Measurements from ENCODE around the gene PLAAT3.
"Not testable (repeated sequence)": the region's sequence is repeated elsewhere in the genome, so short reads cannot be mapped to it uniquely, and the experiment has no call there.

Gene PLAAT3

DNA sequence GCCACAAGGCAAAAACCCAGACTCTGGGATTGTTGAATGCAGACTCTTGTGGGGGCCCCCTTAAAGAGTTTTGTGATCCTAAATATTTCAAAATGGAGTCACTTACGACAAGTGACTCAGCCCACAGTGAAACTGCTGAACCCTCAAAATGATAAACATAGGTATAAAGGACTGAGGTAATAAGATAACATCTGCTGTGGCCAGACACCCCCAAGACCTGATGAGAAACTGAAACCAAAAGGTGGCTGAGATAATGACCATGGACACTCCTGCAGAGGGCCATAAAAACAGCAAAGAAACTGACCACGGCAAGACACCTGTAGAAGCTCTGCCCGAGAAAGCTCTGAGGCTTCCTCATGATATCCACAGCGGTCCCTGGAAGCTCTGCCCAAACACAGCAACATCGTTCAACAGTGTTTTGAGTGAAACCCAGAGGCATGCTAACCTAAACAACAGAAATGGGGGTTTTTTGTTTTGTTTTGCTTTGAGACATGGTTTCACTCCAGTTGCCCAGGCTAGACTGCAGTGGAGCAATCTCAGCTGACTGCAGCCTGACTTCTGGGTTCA is 79.3 kb downstream of the PLAAT3 start:
- peaks cover 76 to 77% of the 10 kb centered on the region in 2 donors for H3K4me1 Mint-ChIP-seq (ENCODE audit: low read depth in 2 of 2)
- no peaks in the 10 kb centered on the region for H3K9me3 Mint-ChIP-seq
- no peaks in the 10 kb centered on the region for H3K27me3 Mint-ChIP-seq
- ATAC-seq (replicated peaks) (peak; percentile 47), DNase-seq (peak; percentile 33 to 48 (median 38))
- peaks cover 48% of the 10 kb centered on the region for H3K36me3 Mint-ChIP-seq (ENCODE audit: insufficient read depth)
- peak overlapping the region; percentile 98 to 99 for H3K27ac Mint-ChIP-seq
- H3K4me3 Mint-ChIP-seq, result peak overlapping the region; percentile 94 to 95

DNA sequence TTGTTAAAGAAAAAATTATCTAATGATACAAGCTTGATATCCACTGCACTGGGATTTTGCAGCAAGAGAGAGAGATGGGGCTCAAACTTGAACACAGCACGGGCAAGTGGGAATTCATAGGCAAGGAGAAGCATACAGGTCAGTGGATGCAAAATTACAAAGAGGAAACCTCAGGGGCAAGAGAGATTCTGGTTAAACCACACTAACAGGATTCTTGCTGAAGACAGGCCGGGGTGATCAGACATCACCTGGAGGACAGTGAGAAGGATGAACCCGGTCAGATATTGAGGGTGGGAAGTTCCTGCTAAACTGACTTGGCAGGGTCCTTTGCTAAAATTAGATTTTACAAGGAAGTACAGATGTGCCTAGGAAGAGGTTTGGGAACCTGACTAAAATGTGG is 80.2 kb downstream of the PLAAT3 start:
- DNase-seq (no peak), ATAC-seq (replicated peaks) (no peak)
- no peaks in the 10 kb centered on the region for H3K9me3 Mint-ChIP-seq
- peak overlapping the region; percentile 98 to 99 for H3K27ac Mint-ChIP-seq
- H3K4me3 Mint-ChIP-seq, result peak overlapping the region; percentile 71 to 95
- no peaks in the 10 kb centered on the region for H3K27me3 Mint-ChIP-seq
- peaks cover 74 to 76% of the 10 kb centered on the region in 2 donors for H3K4me1 Mint-ChIP-seq (ENCODE audit: low read depth in 2 of 2)
- peaks cover 39% of the 10 kb centered on the region for H3K36me3 Mint-ChIP-seq (ENCODE audit: insufficient read depth)

DNA sequence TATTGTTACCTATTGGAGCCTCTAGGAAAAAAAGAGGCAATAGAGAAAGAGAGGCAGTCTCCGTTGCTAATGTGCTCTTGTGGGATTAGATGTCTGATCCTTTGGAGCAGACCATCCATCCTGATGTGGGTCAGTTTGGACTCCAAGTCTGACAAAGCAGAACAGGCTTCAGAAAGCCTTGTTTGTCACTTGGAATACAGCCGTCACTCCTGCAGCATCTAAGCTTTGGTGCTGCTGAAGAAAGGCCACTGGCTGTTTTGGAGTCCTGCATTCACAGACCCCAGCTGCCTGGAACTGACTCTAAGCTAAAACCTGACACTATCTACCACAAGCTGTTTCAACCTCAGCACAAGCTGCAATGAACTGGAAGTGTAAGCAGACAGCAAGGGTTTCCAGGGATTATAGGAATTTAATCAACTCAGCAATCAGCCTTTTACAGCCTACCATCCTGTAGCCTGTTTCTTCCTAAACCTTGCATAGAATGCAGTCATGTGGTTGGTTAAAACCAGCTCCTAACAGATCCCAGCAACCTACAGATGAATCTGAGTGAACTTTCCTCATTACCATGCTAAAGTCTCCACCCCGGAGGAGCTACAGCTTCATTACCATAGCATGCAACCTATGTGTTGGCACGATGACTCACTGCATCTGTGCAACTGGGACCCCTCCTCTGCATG is 81.3 kb downstream of the PLAAT3 start:
- H3K4me1 Mint-ChIP-seq (ENCODE audit: low read depth in 2 of 2), result peaks cover 66 to 68% of the 10 kb centered on the region in 2 donors

DNA sequence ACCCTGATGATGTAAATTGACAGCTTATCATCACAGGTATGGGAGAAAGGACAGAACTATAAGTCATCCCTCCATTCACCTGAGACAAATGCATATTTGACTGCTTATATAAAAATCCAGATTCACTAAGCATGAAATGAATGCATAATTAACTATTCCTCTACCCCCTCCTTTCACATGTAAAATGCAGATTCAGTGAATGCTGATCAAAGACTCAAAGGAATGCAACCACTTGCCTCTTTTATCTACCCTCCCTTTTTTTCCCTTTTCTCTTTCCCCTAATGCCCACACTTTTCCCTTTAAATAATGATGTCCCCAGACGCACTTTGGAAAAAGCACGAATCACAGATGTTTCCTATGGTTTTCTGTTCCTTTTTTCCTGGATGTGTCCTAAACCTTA is 82.1 kb downstream of the PLAAT3 start:
- Mint-ChIP-seq H3K9me3 (no peaks in the 10 kb centered on the region), H3K27me3 (no peaks in the 10 kb centered on the region), H3K36me3 (ENCODE audit: insufficient read depth) (peaks cover 20% of the 10 kb centered on the region), H3K4me1 (ENCODE audit: low read depth in 2 of 2) (peaks cover 58 to 64% of the 10 kb centered on the region in 2 donors), H3K4me3 (peak overlapping the region; percentile 51 to 66), H3K27ac (peak overlapping the region; percentile 98 to 99)
- DNase-seq (no peak), ATAC-seq (replicated peaks) (no peak)

More for the DNA sequence above, 81.3 kb downstream of the PLAAT3 start:
- H3K27me3 Mint-ChIP-seq, result no peaks in the 10 kb centered on the region
- H3K9me3 Mint-ChIP-seq, result no peaks in the 10 kb centered on the region
- H3K27ac Mint-ChIP-seq, result peak overlapping the region; percentile 98 to 99
- H3K36me3 Mint-ChIP-seq (ENCODE audit: insufficient read depth), result peaks cover 28% of the 10 kb centered on the region
- ATAC-seq (replicated peaks) (no peak), DNase-seq (no peak)
- peak overlapping the region; percentile 71 to 95 for H3K4me3 Mint-ChIP-seq

DNA sequence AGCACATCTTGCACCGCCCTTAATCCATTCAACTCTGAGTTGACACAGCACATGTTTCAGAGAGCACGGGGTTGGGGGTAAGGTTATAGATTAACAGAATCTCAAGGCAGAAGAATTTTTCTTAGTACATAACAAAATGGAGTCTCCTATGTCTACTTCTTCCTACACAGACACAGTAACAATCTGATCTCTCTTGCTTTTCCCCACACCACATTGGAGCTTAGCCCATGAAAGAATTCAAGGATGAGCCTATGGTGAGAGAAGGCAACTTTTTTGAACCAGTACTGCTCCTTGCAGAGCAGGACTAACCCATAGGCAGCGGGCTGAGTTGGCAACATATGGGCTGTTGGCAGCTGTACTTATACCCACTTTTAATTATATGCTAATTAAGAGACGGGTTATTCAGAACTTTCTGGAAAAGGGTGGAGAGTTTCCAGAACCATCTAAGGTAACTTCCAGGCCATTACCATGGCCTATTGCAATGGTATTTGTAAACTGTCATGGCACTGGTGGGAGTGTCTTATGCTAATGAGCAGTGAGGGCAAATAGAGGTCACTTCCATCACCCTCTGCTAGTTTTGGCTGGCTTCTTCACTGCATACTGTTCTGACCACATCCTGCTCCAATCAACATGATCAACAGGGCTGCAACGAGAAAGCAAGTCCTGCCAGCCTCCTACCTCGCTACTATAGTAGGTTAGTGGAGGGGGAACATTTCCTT is 83.0 kb downstream of the PLAAT3 start:
- peaks cover 11% of the 10 kb centered on the region for H3K36me3 Mint-ChIP-seq (ENCODE audit: insufficient read depth)
- peak; percentile 90 for ATAC-seq (replicated peaks)
- not testable (repeated sequence) for H3K27me3 Mint-ChIP-seq, H3K9me3 Mint-ChIP-seq
- peak overlapping the region; percentile 98 to 99 for H3K27ac Mint-ChIP-seq
- H3K4me1 Mint-ChIP-seq (ENCODE audit: low read depth in 2 of 2), result peaks cover 57 to 59% of the 10 kb centered on the region in 2 donors
- peak overlapping the region; percentile 51 to 66 for H3K4me3 Mint-ChIP-seq
- peak; percentile 70 to 71 (median 70) for DNase-seq

DNA sequence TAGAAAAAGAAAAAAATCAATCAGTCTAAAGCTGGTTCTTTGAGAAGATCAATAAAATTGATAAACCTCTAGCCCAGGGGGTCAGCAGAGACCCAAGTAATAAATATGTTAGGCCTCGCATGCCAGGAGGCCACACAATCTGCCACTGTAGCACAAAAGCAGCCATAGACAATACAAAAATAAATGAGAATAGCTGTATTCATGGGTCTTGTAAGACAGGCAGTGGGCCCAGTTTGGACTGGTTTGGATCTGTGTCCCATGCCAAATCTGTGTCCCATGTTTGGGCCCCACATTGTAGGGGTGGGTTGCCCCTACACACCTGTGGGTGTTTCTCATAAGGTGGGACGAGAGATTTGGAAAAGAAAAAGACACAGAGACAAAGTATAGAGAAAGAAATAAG is 84.2 kb downstream of the PLAAT3 start:
- ATAC-seq (replicated peaks), result no peak
- no peaks in the 10 kb centered on the region for H3K9me3 Mint-ChIP-seq
- no peaks in the 10 kb centered on the region for H3K36me3 Mint-ChIP-seq (ENCODE audit: insufficient read depth)
- H3K4me1 Mint-ChIP-seq (ENCODE audit: low read depth in 2 of 2), result peaks cover 46 to 47% of the 10 kb centered on the region in 2 donors
- H3K4me3 Mint-ChIP-seq, result peak overlapping the region; percentile 22 to 44
- H3K27me3 Mint-ChIP-seq, result no peaks in the 10 kb centered on the region
- no peak for DNase-seq
- H3K27ac Mint-ChIP-seq, result peak overlapping the region; percentile 52 to 76

DNA sequence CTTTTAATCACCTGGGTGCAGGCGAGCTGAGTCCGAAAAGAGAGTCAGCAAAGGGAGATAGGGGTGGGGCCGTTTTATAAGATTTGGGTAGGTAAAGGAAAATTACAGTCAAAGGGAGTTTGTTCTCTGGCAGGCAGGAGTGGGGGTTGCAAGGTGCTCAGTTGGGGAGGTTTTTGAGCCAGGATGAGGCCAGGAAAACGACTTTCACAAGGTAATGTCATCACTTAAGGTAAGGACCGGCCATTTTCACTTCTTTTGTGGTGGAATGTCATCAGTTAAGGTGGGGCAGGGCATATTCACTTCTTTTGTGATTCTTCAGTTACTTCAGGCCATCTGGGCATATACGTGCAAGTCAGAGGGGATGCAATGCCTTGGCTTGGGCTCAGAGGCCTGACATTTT is 84.9 kb downstream of the PLAAT3 start:
- Mint-ChIP-seq H3K27ac (peak overlapping the region; percentile 76 to 81), H3K4me3 (peak overlapping the region in 1 of 2 donors; percentile 44), H3K4me1 (ENCODE audit: low read depth in 2 of 2) (peaks cover 42 to 44% of the 10 kb centered on the region in 2 donors)
- H3K36me3 Mint-ChIP-seq (ENCODE audit: insufficient read depth); ATAC-seq (replicated peaks); H3K9me3 Mint-ChIP-seq; H3K27me3 Mint-ChIP-seq; DNase-seq: not testable (repeated sequence)

DNA sequence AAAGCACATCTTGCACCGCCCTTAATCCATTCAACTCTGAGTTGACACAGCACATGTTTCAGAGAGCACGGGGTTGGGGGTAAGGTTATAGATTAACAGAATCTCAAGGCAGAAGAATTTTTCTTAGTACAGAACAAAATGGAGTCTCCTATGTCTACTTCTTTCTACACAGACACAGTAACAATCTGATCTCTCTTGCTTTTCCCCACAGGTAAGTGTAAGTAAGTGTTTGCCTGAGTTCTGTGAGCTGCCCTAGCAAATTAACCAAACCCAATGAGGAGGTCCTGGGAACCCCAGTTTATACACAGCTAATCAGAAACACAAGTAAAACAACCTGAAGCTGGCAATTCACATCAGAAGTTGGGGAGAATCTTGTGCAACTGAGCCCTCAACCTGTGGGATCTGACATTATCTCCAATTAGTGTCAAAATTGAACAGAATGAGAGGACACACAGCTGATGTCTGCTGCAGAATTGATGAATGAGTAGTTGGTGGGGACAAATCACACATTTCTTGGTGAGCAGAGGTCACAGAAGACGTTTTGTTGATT is 85.4 kb downstream of the PLAAT3 start:
- H3K36me3 Mint-ChIP-seq (ENCODE audit: insufficient read depth); H3K9me3 Mint-ChIP-seq; H3K4me3 Mint-ChIP-seq; DNase-seq; H3K27me3 Mint-ChIP-seq; ATAC-seq (replicated peaks): not testable (repeated sequence)
- H3K4me1 Mint-ChIP-seq (ENCODE audit: low read depth in 2 of 2), result peaks cover 36 to 38% of the 10 kb centered on the region in 2 donors
- H3K27ac Mint-ChIP-seq, result peak overlapping the region; percentile 76 to 81

DNA sequence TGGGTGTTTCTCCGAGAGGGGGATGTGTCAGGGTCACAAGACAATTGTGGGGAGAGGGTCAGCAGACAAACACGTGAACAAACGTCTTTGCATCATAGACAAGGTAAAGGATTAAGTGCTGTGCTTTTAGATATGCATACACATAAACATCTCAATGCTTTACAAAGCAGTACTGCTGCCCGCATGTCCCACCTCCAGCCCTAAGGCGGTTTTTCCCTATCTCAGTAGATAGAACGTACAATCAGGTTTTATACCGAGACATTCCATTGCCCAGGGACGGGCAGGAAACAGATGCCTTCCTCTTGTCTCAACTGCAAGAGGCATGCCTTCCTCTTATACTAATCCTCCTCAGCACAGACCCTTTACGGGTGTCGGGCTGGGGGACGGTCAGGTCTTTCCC is 86.1 kb downstream of the PLAAT3 start:
- H3K4me3 Mint-ChIP-seq; ATAC-seq (replicated peaks); H3K9me3 Mint-ChIP-seq; DNase-seq; H3K36me3 Mint-ChIP-seq (ENCODE audit: insufficient read depth); H3K27me3 Mint-ChIP-seq: not testable (repeated sequence)
- Mint-ChIP-seq H3K27ac (peak overlapping the region in 1 of 2 donors; percentile 77), H3K4me1 (ENCODE audit: low read depth in 2 of 2) (peaks cover 29 to 37% of the 10 kb centered on the region in 2 donors)

DNA sequence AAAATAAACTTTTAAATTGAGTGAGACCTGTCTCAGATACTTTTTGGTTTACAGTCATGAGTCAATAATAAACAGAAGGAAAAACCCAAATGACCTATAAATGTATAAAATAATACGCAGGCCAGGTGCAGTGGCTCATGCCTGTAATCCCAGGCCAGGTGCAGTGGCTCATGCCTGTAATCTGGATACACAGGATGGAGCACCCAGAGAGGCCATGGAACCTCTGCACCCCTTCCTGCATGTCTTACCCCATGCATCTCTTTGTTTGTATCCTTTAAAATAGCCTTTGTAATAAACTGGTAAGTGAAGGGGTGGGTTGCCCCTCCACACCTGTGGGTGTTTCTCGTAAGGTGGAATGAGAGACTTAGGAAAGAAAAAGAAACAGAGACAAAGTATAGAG is 86.6 kb downstream of the PLAAT3 start:
- H3K27me3 Mint-ChIP-seq, result no peaks in the 10 kb centered on the region
- H3K27ac Mint-ChIP-seq, result peak overlapping the region in 1 of 2 donors; percentile 77
- no peaks in the 10 kb centered on the region for H3K9me3 Mint-ChIP-seq
- DNase-seq (no peak), ATAC-seq (replicated peaks) (no peak)
- no peak overlapping the region for H3K4me3 Mint-ChIP-seq
- peaks cover 2% of the 10 kb centered on the region for H3K36me3 Mint-ChIP-seq (ENCODE audit: insufficient read depth)
- peaks cover 25 to 39% of the 10 kb centered on the region in 2 donors for H3K4me1 Mint-ChIP-seq (ENCODE audit: low read depth in 2 of 2)

Data from effector memory CD8-positive, alpha-beta T cell (primary cell).